OCI-LY7 (cell line): Measurements from ENCODE around the gene NT5C2. TPM values are rescaled to one million over a fixed set of nuclear protein-coding genes. Genes with fewer than 3 reads are reported as not detected.

Experiments
- BruUV-seq: library from RNA; stranded (reverse); fragments of 400-500 nt; replicated peaks from 2 replicates; lab custom pipeline; 2021; lab: Mats Ljungman, UMichigan
- CTCF ChIA-PET: fragments of 300-600 bp; sonication (Branson Sonifier 250); formaldehyde crosslinking; loops from one replicate; lab custom pipeline; 2022; ENCODE audit warnings: antibody characterized with exemption; ENCODE audit not compliant: unreplicated experiment; lab: Charles Lee
- POLR2A ChIA-PET: fragments of 300-600 bp; sonication (Branson Sonifier 250); formaldehyde crosslinking; loops from one replicate; lab custom pipeline; 2022; ENCODE audit warnings: antibody characterized with exemption; lab: Charles Lee
- DNase-seq: peaks from one replicate; pipeline ENCODE4 v3.0.0-alpha.2; 2015; ENCODE audit warnings: low spot score
- H2AFZ ChIP-seq: fragments of 200-600 bp; sonication (generic), shearing (Covaris generic); 2 replicates; pipeline ENCODE4 v1.6.1; 2014; ENCODE audit warnings: mild to moderate bottlenecking, antibody characterized with exemption, low read length, moderate library complexity
- H3K27ac ChIP-seq: fragments of 200-600 bp; sonication (generic); 2 replicates; pipeline ENCODE4 v1.5.1; 2014; ENCODE audit warnings: mixed run types, low read depth, mild to moderate bottlenecking, moderate library complexity, low read length, inconsistent platforms; ENCODE audit not compliant: poor library complexity, severe bottlenecking
- H3K36me3 ChIP-seq: fragments of 200-600 bp; sonication (generic); 2 replicates; pipeline ENCODE4 v1.6.1; 2014; ENCODE audit warnings: mild to moderate bottlenecking, antibody characterized with exemption, low read length, moderate library complexity, mixed read lengths; ENCODE audit not compliant: insufficient read depth
- H3K4me1 ChIP-seq: fragments of 200-600 bp; sonication (generic); 2 replicates; pipeline ENCODE4 v1.5.1; 2014; ENCODE audit warnings: mild to moderate bottlenecking, low read length; ENCODE audit not compliant: insufficient read depth, poor library complexity, severe bottlenecking
- H3K4me2 ChIP-seq: fragments of 200-600 bp; sonication (generic); 2 replicates; pipeline ENCODE4 v1.6.1; 2014; ENCODE audit warnings: mild to moderate bottlenecking, low read length
- H3K4me3 ChIP-seq: fragments of 200-600 bp; sonication (generic); 2 replicates; pipeline ENCODE4 v1.5.1; 2014; ENCODE audit warnings: mild to moderate bottlenecking, low read depth, low read length; ENCODE audit not compliant: poor library complexity, severe bottlenecking
- H3K79me2 ChIP-seq: fragments of 200-600 bp; sonication (generic); 2 replicates; pipeline ENCODE4 v1.6.1; 2016; ENCODE audit warnings: low read depth, mild to moderate bottlenecking, low read length, moderate library complexity, mixed read lengths; ENCODE audit not compliant: insufficient read depth
- H3K9me2 ChIP-seq: fragments of 200-600 bp; sonication (generic); 2 replicates; pipeline ENCODE4 v1.6.1; 2016; ENCODE audit warnings: mild to moderate bottlenecking, low read length, mixed read lengths; ENCODE audit not compliant: insufficient read depth
- H3K9me3 ChIP-seq: fragments of 200-600 bp; sonication (generic); 2 replicates; pipeline ENCODE4 v1.6.1; 2014; ENCODE audit warnings: mild to moderate bottlenecking, mixed run types, low read length, mixed read lengths
- H4K20me1 ChIP-seq: fragments of 200-600 bp; sonication (generic); 2 replicates; pipeline ENCODE4 v1.6.1; 2014; ENCODE audit warnings: mild to moderate bottlenecking, antibody characterized with exemption, low read length, moderate library complexity, mixed read lengths; ENCODE audit not compliant: insufficient read depth
- EZH2phosphoT487 ChIP-seq: fragments of 200-600 bp; sonication (generic); IDR thresholded peaks from 2 replicates; pipeline ENCODE4 v1.6.1; 2018; ENCODE audit warnings: low read depth, borderline replicate concordance, mild to moderate bottlenecking, mixed run types, antibody characterized with exemption, low read length, moderate library complexity, mixed read lengths
- intact Hi-C: fragments of 100-400 bp; cut with micrococcal nuclease; formaldehyde crosslinking; loops from one replicate; pipeline ENCODE4 v1.10.0; 2022; ENCODE audit not compliant: unreplicated experiment
- total RNA-seq, 2 experiments: library from RNA; depleted of rRNA in 1 of 2; stranded (reverse); fragments of >200 nt in 1 of 2; shearing (Covaris generic) in 1 of 2; gene quantifications; 2 replicates each; pipeline ENCODE4 v1.2.3, GENCODE V29; 2014 to 2022
- TF ChIP-seq, protein P1 (sequence below): fragments of 200-600 bp; sonication (generic); conservative IDR thresholded peaks from 2 replicates; pipeline ENCODE4 v1.5.1; 2014; ENCODE audit warnings: mild to moderate bottlenecking, antibody characterized with exemption, low read length, moderate library complexity, mixed read lengths

NT5C2 gene
- total RNA-seq, 2 experiments from 2014 or later, result 72.0 to 87.3 TPM

DNA sequence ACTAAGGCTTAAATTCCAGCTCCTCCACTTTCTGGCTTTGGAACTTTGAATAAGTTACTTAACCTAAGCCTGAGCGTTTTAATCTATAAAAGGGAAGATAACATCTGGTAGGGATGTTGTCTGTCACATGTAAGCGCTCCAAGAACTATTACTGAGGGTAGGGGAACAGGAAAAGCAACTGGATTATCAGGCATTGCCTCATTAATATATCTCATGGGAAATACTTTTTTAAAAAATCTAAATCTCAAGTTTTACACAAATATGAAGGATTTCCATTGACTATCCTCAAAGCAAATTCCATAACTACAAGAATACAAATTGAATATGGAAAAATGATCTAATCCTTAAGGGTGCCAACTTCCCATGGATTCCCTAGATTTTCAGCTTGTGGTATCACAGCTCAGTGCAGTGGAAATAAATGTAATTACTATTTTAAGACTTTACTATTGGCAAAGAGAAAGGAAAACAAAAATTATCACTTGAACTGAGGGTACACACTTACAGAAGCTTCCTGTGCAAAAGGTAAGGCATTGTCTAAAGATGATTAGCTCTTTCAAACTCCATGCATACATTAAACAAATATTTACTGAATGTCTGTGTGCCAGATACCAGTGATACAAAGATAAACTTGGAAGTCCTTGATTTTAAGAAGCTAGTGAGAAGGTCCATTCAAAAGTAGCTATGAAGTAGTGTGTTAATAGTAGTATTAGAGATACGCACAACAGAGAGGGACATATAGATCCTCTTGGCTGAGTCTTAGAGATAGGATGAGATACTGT lies 38.4 kb downstream of the NT5C2 start:
- Histone ChIP-seq H3K79me2 (peaks cover 14% of the 10 kb centered on the region), H3K4me2 (no peak overlapping the region), H3K4me3 (no peak overlapping the region), H4K20me1 (no peaks in the 10 kb centered on the region), H2AFZ (no peak overlapping the region), H3K4me1 (no peaks in the 10 kb centered on the region), H3K9me3 (peaks cover 9% of the 10 kb centered on the region; the same call in 1 of the 2 replicates), H3K27ac (no peak overlapping the region), H3K9me2 (no peaks in the 10 kb centered on the region), H3K36me3 (peaks cover 61% of the 10 kb centered on the region)
- CTCF ChIA-PET, result interaction anchor here (1.2 kb wide), 1 partner anchor 56 kb away, joined by 3 read pairs; no protein-coding TSS in a partner anchor
- TF ChIP-seq, protein P1, sequence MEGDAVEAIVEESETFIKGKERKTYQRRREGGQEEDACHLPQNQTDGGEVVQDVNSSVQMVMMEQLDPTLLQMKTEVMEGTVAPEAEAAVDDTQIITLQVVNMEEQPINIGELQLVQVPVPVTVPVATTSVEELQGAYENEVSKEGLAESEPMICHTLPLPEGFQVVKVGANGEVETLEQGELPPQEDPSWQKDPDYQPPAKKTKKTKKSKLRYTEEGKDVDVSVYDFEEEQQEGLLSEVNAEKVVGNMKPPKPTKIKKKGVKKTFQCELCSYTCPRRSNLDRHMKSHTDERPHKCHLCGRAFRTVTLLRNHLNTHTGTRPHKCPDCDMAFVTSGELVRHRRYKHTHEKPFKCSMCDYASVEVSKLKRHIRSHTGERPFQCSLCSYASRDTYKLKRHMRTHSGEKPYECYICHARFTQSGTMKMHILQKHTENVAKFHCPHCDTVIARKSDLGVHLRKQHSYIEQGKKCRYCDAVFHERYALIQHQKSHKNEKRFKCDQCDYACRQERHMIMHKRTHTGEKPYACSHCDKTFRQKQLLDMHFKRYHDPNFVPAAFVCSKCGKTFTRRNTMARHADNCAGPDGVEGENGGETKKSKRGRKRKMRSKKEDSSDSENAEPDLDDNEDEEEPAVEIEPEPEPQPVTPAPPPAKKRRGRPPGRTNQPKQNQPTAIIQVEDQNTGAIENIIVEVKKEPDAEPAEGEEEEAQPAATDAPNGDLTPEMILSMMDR, result no peak
- no peak for TF ChIP-seq EZH2phosphoT487
- POLR2A ChIA-PET, result interaction anchor here (0.6 to 2.1 kb wide), 10 partner anchors 9 to 137 kb away, joined by 3 to 9 read pairs (median 4); no protein-coding TSS in a partner anchor
- DNase-seq, result no peak
- intact Hi-C loops, result no loop called here
- no TSS peak for BruUV-seq

DNA sequence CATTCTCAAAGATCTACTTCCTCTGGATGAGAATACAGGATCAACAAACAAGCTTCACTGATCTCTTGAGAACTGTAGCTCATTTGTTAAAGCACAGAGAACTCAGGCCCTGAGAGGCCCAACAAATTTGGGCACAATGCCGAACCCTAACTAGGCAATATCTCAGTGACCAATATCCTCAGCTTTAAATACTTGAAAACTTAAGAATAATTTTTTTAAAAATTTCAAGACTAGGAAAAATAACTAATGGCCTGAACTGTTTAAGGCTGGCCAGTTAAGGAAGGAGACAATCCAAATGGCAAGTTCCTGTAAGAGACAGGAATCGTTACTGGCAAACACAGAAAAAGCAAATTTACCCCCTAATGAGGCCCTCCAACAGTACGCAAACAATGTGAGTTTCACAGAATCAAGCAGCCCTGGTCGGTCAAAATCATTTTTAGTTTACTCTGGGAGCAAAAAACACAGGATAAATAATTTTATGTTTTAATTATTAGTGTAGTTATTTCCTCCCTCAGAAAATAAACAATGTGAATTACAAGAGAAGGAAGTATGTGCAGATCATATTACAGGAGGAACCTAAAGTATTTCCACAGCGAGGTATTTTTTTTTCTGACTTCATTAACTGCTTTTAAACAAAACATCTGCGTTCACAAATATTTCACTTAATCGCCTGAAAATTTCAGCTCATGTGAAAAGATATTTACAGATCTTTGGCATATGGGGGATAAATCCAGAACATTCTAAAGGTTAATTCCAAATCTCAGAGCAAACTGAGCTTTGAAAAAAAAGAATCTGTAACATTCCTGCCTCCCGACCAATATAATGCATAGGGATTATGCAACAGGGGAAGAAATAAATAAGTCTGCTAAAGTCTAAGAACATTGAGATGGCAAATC lies 39.5 kb downstream of the NT5C2 start:
- no peak for DNase-seq
- Histone ChIP-seq H3K27ac (no peak overlapping the region), H3K79me2 (peaks cover 9% of the 10 kb centered on the region; the same call in 1 of the 2 replicates), H2AFZ (no peak overlapping the region), H3K9me2 (no peaks in the 10 kb centered on the region), H3K4me1 (no peaks in the 10 kb centered on the region), H3K4me2 (no peak overlapping the region), H3K9me3 (no peaks in the 10 kb centered on the region), H3K4me3 (no peak overlapping the region), H3K36me3 (peaks cover 50% of the 10 kb centered on the region), H4K20me1 (no peaks in the 10 kb centered on the region)
- BruUV-seq, result no TSS peak
- TF ChIP-seq, protein P1, result no peak
- no peak for TF ChIP-seq EZH2phosphoT487
- intact Hi-C loops, result no loop called here
- ChIA-PET CTCF (no interaction called here), POLR2A (interaction anchor here (0.6 to 2.1 kb wide), 4 partner anchors 23 to 282 kb away, joined by 3 to 9 read pairs (median 4); no protein-coding TSS in a partner anchor)
